Neutrophil (primary cell): ENCODE data around the gene ANTXRL.
"Not testable (repeated sequence)": the region's sequence is repeated elsewhere in the genome, so short reads cannot be mapped to it uniquely, and the experiment has no call there.

ENCODE experiments used
- H3K27ac ChIP-seq: fragments of 200-600 bp; sonication (generic); 2 replicates; pipeline ENCODE4 v1.5.1; 2016; ENCODE audit warnings: mild to moderate bottlenecking, moderate library complexity
- H3K27me3 ChIP-seq: fragments of 200-600 bp; sonication (generic); 2 replicates; pipeline ENCODE4 v1.6.0; 2016; ENCODE audit warnings: mild to moderate bottlenecking
- H3K36me3 ChIP-seq: fragments of 200-600 bp; sonication (generic); 2 replicates; pipeline ENCODE4 v1.5.1; 2017
- H3K4me1 ChIP-seq, 2 experiments: fragments of 200-600 bp in 1 of 2; sonication (generic) in 1 of 2; 1 replicate in 1 of 2; 2 replicates in 1 of 2; pipeline versions ENCODE4 v1.5.1 to v1.6.1; 2013 to 2016; ENCODE audit warnings: low read depth in 1 of 2, low read length in 1 of 2, mild to moderate bottlenecking in 1 of 2, moderate library complexity in 1 of 2; ENCODE audit not compliant: control insufficient read depth in 1 of 2, insufficient read depth in 1 of 2
- H3K4me3 ChIP-seq, 2 experiments: fragments of 200-600 bp in 1 of 2; sonication (generic) in 1 of 2; 1 replicate in 1 of 2; 2 replicates in 1 of 2; pipeline ENCODE4 v1.5.1; 2013 to 2016; ENCODE audit warnings: low read depth in 1 of 2, low read length in 1 of 2, mild to moderate bottlenecking in 1 of 2, moderate library complexity in 1 of 2
- H3K9me3 ChIP-seq: fragments of 200-600 bp; sonication (generic); 2 replicates; pipeline ENCODE4 v1.5.1; 2016
- CTCF ChIP-seq: fragments of 200-600 bp; sonication (generic); IDR thresholded peaks from 2 replicates; pipeline ENCODE4 v1.5.1; 2016; ENCODE audit warnings: antibody characterized with exemption

The ANTXRL gene

GRCh38 chr10:46293228-46293627, 6.4 kb downstream of the ANTXRL start:
- H3K4me3 ChIP-seq: no peak overlapping the region
- H3K36me3 ChIP-seq: no peaks in the 10 kb centered on the region
- TF ChIP-seq CTCF: no peak
- H3K4me1 ChIP-seq: peaks cover 50 to 51% of the 10 kb centered on the region in 2 experiments
- H3K27me3 ChIP-seq: no peaks in the 10 kb centered on the region
- H3K9me3 ChIP-seq: no peaks in the 10 kb centered on the region
- H3K27ac ChIP-seq: no peak overlapping the region

- Histone ChIP-seq H3K27me3 (no peaks in the 10 kb centered on the region), H3K9me3 (no peaks in the 10 kb centered on the region), H3K27ac (peak overlapping the region; percentile 42), H3K36me3 (no peaks in the 10 kb centered on the region), H3K4me1 (peaks cover 50 to 51% of the 10 kb centered on the region in 2 experiments), H3K4me3 (no peak overlapping the region)
- no peak for TF ChIP-seq CTCF
These were observed 7.2 kb downstream of the ANTXRL start for GRCh38 chr10:46293832-46294640.

- H3K9me3 ChIP-seq: no peaks in the 10 kb centered on the region
- peaks cover 54 to 57% of the 10 kb centered on the region in 2 experiments for H3K4me1 ChIP-seq
- H3K27me3 ChIP-seq: no peaks in the 10 kb centered on the region
- peak overlapping the region; percentile 42 for H3K27ac ChIP-seq
- no peak overlapping the region for H3K4me3 ChIP-seq
- no peak for TF ChIP-seq CTCF
- H3K36me3 ChIP-seq: no peaks in the 10 kb centered on the region
These were observed 7.9 kb downstream of the ANTXRL start for GRCh38 chr10:46294641-46295220.

GRCh38 chr10:46295350-46296010, 8.7 kb downstream of the ANTXRL start:
- not testable (repeated sequence) for H3K9me3 ChIP-seq, H3K27me3 ChIP-seq, H3K27ac ChIP-seq, H3K36me3 ChIP-seq, H3K4me3 ChIP-seq
- H3K4me1 ChIP-seq: peaks cover 62 to 64% of the 10 kb centered on the region in 2 experiments

GRCh38 chr10:46296086-46296485, 9.3 kb downstream of the ANTXRL start:
- H3K27me3 ChIP-seq, H3K9me3 ChIP-seq, H3K36me3 ChIP-seq, H3K4me3 ChIP-seq: not testable (repeated sequence)
- H3K27ac ChIP-seq: peak overlapping the region; percentile 52
- H3K4me1 ChIP-seq: peaks cover 68 to 70% of the 10 kb centered on the region in 2 experiments

GRCh38 chr10:46296641-46297141, 9.9 kb downstream of the ANTXRL start:
- no peak overlapping the region for H3K4me3 ChIP-seq
- H3K4me1 ChIP-seq: peaks cover 74 to 76% of the 10 kb centered on the region in 2 experiments
- TF ChIP-seq CTCF: no peak

More at GRCh38 chr10:46296641-46297141, 9.9 kb downstream of the ANTXRL start:
- Histone ChIP-seq H3K9me3 (no peaks in the 10 kb centered on the region), H3K36me3 (no peaks in the 10 kb centered on the region), H3K27me3 (no peaks in the 10 kb centered on the region), H3K27ac (peak overlapping the region; percentile 52)
